IMR-90 (cell line): ENCODE measurements around the gene AJM1. TPM values are rescaled to one million over a fixed set of nuclear protein-coding genes. Genes with fewer than 3 reads are reported as not detected.

ENCODE experiments used
- ATAC-seq: fragments of 200-7000 bp; cut with Tn5 transposase; 2 replicates; pipeline ENCODE4 v1.9.1; 2020; ENCODE audit warnings: low read depth, mild to moderate bottlenecking, moderate library complexity
- BruUV-seq: library from RNA; stranded (reverse); fragments of 400-500 nt; replicated peaks from 2 replicates; lab custom pipeline; 2021; lab: Mats Ljungman, UMichigan
- CTCF ChIA-PET: fragments of 300-600 bp; formaldehyde crosslinking; extraction: SDS; loops from one replicate; lab custom pipeline; 2021; ENCODE audit warnings: antibody characterized with exemption; lab: Yijun Ruan, JAX
- POLR2A ChIA-PET: fragments of 300-600 bp; sonication (Branson Sonifier 250); formaldehyde crosslinking; loops from one replicate; lab custom pipeline; 2022; ENCODE audit warnings: antibody characterized with exemption; ENCODE audit not compliant: unreplicated experiment; lab: Charles Lee
- DNase-seq: peaks from one replicate; pipeline ENCODE4 v3.0.0; 2013
- H2AFZ ChIP-seq: replicated peaks from 2 replicates; pipeline ENCODE3; 2013; ENCODE audit warnings: low read length, mild to moderate bottlenecking; ENCODE audit not compliant: poor library complexity
- H2AK5ac ChIP-seq: 2 replicates; pipeline ENCODE4 v1.6.1; 2013; ENCODE audit warnings: low read depth, low read length, inconsistent platforms
- H2AK9ac ChIP-seq: replicated peaks from 2 replicates; pipeline ENCODE3; 2013; ENCODE audit warnings: mild to moderate bottlenecking, low read depth, low read length, moderate library complexity; ENCODE audit not compliant: poor library complexity
- H2BK120ac ChIP-seq: 2 replicates; pipeline ENCODE4 v1.6.1; 2013; ENCODE audit warnings: low read depth, low read length, inconsistent platforms
- H2BK15ac ChIP-seq: 3 replicates; pipeline ENCODE4 v1.6.1; 2013; ENCODE audit warnings: low read depth, low read length, inconsistent platforms
- H2BK20ac ChIP-seq: 2 replicates; pipeline ENCODE4 v1.6.1; 2013; ENCODE audit warnings: low read depth, mild to moderate bottlenecking, inconsistent platforms, low read length, moderate library complexity
- H2BK5ac ChIP-seq: 2 replicates; pipeline ENCODE4 v1.6.1; 2013; ENCODE audit warnings: mild to moderate bottlenecking, low read depth, low read length, inconsistent platforms; ENCODE audit not compliant: poor library complexity, severe bottlenecking
- H3K14ac ChIP-seq: replicated peaks from 2 replicates; pipeline ENCODE4 v1.6.1; 2013; ENCODE audit warnings: low read depth, low read length, inconsistent platforms
- H3K18ac ChIP-seq: 2 replicates; pipeline ENCODE4 v1.6.1; 2013; ENCODE audit warnings: low read depth, low read length, control low read depth
- H3K23ac ChIP-seq: 2 replicates; pipeline ENCODE4 v1.6.1; 2013; ENCODE audit warnings: low read depth, low read length, inconsistent platforms
- H3K27ac ChIP-seq: 2 replicates; pipeline ENCODE4 v1.5.1; 2013; ENCODE audit warnings: mild to moderate bottlenecking, control low read depth, low read length; ENCODE audit not compliant: insufficient read depth
- H3K27me3 ChIP-seq: 2 replicates; pipeline ENCODE4 v1.6.1; 2013; ENCODE audit warnings: low read length; ENCODE audit not compliant: control insufficient read depth, insufficient read depth
- H3K36me3 ChIP-seq: 2 replicates; pipeline ENCODE4 v1.6.1; 2013; ENCODE audit warnings: low read length, mixed read lengths; ENCODE audit not compliant: control insufficient read depth, insufficient read depth
- H3K4ac ChIP-seq: 2 replicates; pipeline ENCODE4 v1.6.1; 2013; ENCODE audit warnings: low read depth, low read length, inconsistent platforms
- H3K4me1 ChIP-seq: 2 replicates; pipeline ENCODE4 v1.6.1; 2013; ENCODE audit warnings: low read length, mixed read lengths; ENCODE audit not compliant: control insufficient read depth, insufficient read depth
- H3K4me2 ChIP-seq: 2 replicates; pipeline ENCODE4 v1.6.1; 2013; ENCODE audit warnings: low read depth, mild to moderate bottlenecking, control low read depth, low read length, moderate library complexity
- H3K4me3 ChIP-seq: 2 replicates; pipeline ENCODE4 v1.5.1; 2013; ENCODE audit warnings: low read depth, mild to moderate bottlenecking, control low read depth, low read length, moderate library complexity; ENCODE audit not compliant: insufficient read depth
- H3K56ac ChIP-seq: 2 replicates; pipeline ENCODE4 v1.6.1; 2013; ENCODE audit warnings: low read length, inconsistent platforms; ENCODE audit not compliant: insufficient read depth; ENCODE audit errors: extremely low read depth
- H3K79me1 ChIP-seq, 2 experiments: 2 replicates each; pipeline ENCODE4 v1.6.1; 2013; ENCODE audit warnings: low read length in 2 of 2, inconsistent platforms in 1 of 2, low read depth in 1 of 2
- H3K9ac ChIP-seq: 2 replicates; pipeline ENCODE4 v1.6.1; 2013; ENCODE audit warnings: low read depth, low read length, control low read depth
- H3K9me1 ChIP-seq: 2 replicates; pipeline ENCODE4 v1.6.1; 2013; ENCODE audit warnings: low read length, inconsistent platforms; ENCODE audit not compliant: insufficient read depth
- H3K9me3 ChIP-seq: 2 replicates; pipeline ENCODE4 v1.6.1; 2013; ENCODE audit warnings: low read length; ENCODE audit not compliant: control insufficient read depth, insufficient read depth
- H4K20me1 ChIP-seq: 2 replicates; pipeline ENCODE4 v1.6.1; 2013; ENCODE audit warnings: low read length, inconsistent platforms; ENCODE audit not compliant: insufficient read depth
- H4K5ac ChIP-seq: 2 replicates; pipeline ENCODE4 v1.6.1; 2013; ENCODE audit warnings: mild to moderate bottlenecking, low read depth, low read length, control low read depth
- H4K8ac ChIP-seq, 2 experiments: 2 replicates each; pipeline ENCODE4 v1.6.1; 2013; ENCODE audit warnings: low read depth in 2 of 2, low read length in 2 of 2, control low read depth in 1 of 2, inconsistent platforms in 1 of 2
- H4K91ac ChIP-seq: 2 replicates; pipeline ENCODE4 v1.6.1; 2013; ENCODE audit warnings: low read depth, low read length, inconsistent platforms; ENCODE audit not compliant: insufficient read depth
- FOS ChIP-seq: fragments of 150-350 bp; IDR thresholded peaks from 2 replicates; pipeline ENCODE4 v1.6.1; 2016; ENCODE audit warnings: low read depth, low read length
- WGBS, 2 experiments: methylation state at CpG; one replicate each; pipeline versions ENCODE4 v1.1.5 to v1.1.7; 2013; ENCODE audit warnings: missing lambda C conversion rate in 2 of 2; ENCODE audit not compliant: insufficient read length in 1 of 2; ENCODE audit errors: extremely low coverage in 2 of 2; 5-methylcytosine and 5-hydroxymethylcytosine counted together
- dilution Hi-C: fragments of 300-500 bp; cut with HindIII; formaldehyde crosslinking; loops from one replicate; pipeline ENCODE4 v1.14.3; 2018; ENCODE audit warnings: low sequenced_read_pairs; ENCODE audit not compliant: unreplicated experiment
- in situ Hi-C: fragments of 300-500 bp; cut with MboI; formaldehyde crosslinking; loops from 3 replicates; pipeline ENCODE4 v1.14.3; 2019; ENCODE audit warnings: low sequenced_read_pairs, inconsistent platforms, mixed read lengths
- intact Hi-C: fragments of 100-400 bp; cut with micrococcal nuclease; formaldehyde crosslinking; loops from 2 replicates; pipeline ENCODE4 v1.10.0; 2022
- polyA plus RNA-seq, 3 experiments: library from polyadenylated mRNA; depleted of rRNA; stranded (reverse); fragments of >200 nt; gene quantifications; 2 replicates each; pipeline ENCODE4 v1.2.3, GENCODE V29; 2012; ENCODE audit warnings: low replicate concordance in 1 of 3
- total RNA-seq: library from RNA; depleted of rRNA; stranded (reverse); fragments of >200 nt; gene quantifications from 2 replicates; pipeline ENCODE4 v1.2.3, GENCODE V29; 2012

AJM1 gene
- total and polyA plus RNA-seq, 2 of the 4 experiments (the other 2 are of a cell fraction): 0.18 to 1.5 TPM

DNA sequence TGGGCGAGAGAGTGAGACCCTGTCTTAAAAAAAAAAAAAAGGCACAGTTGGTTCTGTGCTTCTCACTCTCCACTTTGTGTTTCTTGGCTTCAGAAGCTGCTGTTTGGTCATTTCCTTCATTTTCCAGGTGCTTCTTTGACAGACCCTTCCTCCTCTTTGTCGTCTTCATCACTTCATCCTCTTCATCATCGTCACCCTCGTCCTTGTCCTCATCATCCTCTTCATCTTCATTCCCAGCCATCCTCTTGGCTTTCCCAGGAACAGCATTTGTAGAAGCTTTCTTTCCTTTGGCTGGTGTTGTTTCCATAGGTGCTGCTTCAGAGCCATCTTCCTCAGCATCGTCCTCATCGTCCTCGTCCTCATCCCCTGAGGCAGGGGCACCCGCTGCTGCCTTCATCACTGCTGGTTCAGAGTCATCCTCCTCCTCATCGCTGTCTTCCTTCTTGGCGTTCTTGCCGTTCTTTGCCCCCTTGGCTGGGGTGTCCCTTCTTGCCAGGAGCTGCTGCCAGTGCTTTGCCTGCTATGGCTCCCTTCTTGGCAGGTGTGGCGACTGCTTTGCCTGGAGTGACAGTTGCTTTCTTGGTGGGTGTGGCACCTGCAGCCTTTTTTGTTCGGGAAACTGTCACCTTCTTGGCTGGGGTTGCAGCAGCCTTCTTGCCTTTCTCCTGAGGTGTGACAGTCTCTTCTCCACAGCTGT lies 27.4 kb upstream of the AJM1 start:
- no peak for DNase-seq
- dilution Hi-C loops (no loop called here), intact Hi-C loops (no loop called here), in situ Hi-C loops (no loop called here)
- Histone ChIP-seq H3K23ac (no peak overlapping the region), H2AK9ac (no peak overlapping the region), H3K4ac (no peak overlapping the region), H3K4me2 (no peak overlapping the region), H3K4me3 (no peak overlapping the region), H3K9ac (no peak overlapping the region), H3K27ac (no peak overlapping the region), H2BK15ac (no peak overlapping the region), H3K79me1 (peaks cover 33 to 53% of the 10 kb centered on the region in 2 experiments), H2AK5ac (no peak overlapping the region), H3K9me3 (no peaks in the 10 kb centered on the region), H3K9me1 (peaks cover 8% of the 10 kb centered on the region), H3K56ac (no peak overlapping the region), H4K5ac (no peak overlapping the region), H2BK120ac (no peak overlapping the region), H3K36me3 (peaks cover 14% of the 10 kb centered on the region), H4K91ac (no peak overlapping the region), H3K14ac (no peak overlapping the region), H2BK20ac (no peak overlapping the region), H4K8ac (no peak overlapping the region), H3K27me3 (no peaks in the 10 kb centered on the region), H2AFZ (no peak overlapping the region), H3K4me1 (peaks cover 2% of the 10 kb centered on the region; the same call in 1 of the 2 replicates), H4K20me1 (peaks cover 21% of the 10 kb centered on the region), H3K18ac (no peak overlapping the region), H2BK5ac (no peak overlapping the region)
- no peak for TF ChIP-seq FOS
- ChIA-PET POLR2A (no interaction called here), CTCF (interaction anchor here (0.6 kb wide), 1 partner anchor 451 kb away, joined by 4 read pairs; no protein-coding TSS in a partner anchor)
- 100% methylated on average over 2 to 6 of the region's 13 CpGs for WGBS, 2 experiments
- ATAC-seq: no peak
- BruUV-seq: no TSS peak
